OCI-LY1 (cell line): ENCODE measurements around the gene RRAGC.

Experiments
- H2AFZ ChIP-seq: fragments of 200-600 bp; sonication (generic), shearing (Covaris generic); 2 replicates; pipeline ENCODE4 v1.6.0; 2014; ENCODE audit warnings: antibody characterized with exemption, mild to moderate bottlenecking, low read length
- H3F3A ChIP-seq: fragments of 200-600 bp; sonication (generic), shearing (Covaris generic); 2 replicates; pipeline ENCODE4 v1.6.0; 2014; ENCODE audit warnings: mild to moderate bottlenecking, antibody characterized with exemption, low read length, moderate library complexity; ENCODE audit not compliant: insufficient read depth
- H3K27ac ChIP-seq: fragments of 200-600 bp; sonication (generic); 2 replicates; pipeline ENCODE4 v1.5.1; 2014; ENCODE audit warnings: low read length, mixed run types, mild to moderate bottlenecking, low read depth; ENCODE audit not compliant: poor library complexity, severe bottlenecking
- H3K27me3 ChIP-seq: fragments of 200-600 bp; sonication (generic); 2 replicates; pipeline ENCODE4 v1.6.0; 2014; ENCODE audit warnings: antibody characterized with exemption, mild to moderate bottlenecking, low read length, moderate library complexity; ENCODE audit not compliant: insufficient read depth
- H3K36me3 ChIP-seq: fragments of 200-600 bp; sonication (generic); 2 replicates; pipeline ENCODE4 v1.6.1; 2014; ENCODE audit warnings: mild to moderate bottlenecking, antibody characterized with exemption, low read length, moderate library complexity, mixed read lengths; ENCODE audit not compliant: insufficient read depth
- H3K4me1 ChIP-seq: fragments of 200-600 bp; sonication (generic); 2 replicates; pipeline ENCODE4 v1.5.1; 2014; ENCODE audit warnings: mild to moderate bottlenecking, low read length, moderate library complexity; ENCODE audit not compliant: insufficient read depth, severe bottlenecking
- H3K4me2 ChIP-seq: fragments of 200-600 bp; sonication (generic), shearing (Covaris generic); 2 replicates; pipeline ENCODE4 v1.6.1; 2014; ENCODE audit warnings: low read length
- H3K4me3 ChIP-seq: fragments of 200-600 bp; sonication (generic); 2 replicates; pipeline ENCODE4 v1.5.1; 2014; ENCODE audit warnings: low read length, low read depth, mild to moderate bottlenecking, mixed read lengths; ENCODE audit not compliant: poor library complexity, severe bottlenecking
- H3K79me2 ChIP-seq: fragments of 200-600 bp; shearing (Covaris generic); 2 replicates; pipeline ENCODE4 v1.6.1; 2016; ENCODE audit warnings: mixed run types, low read length, mixed read lengths; ENCODE audit not compliant: insufficient read depth
- H3K9ac ChIP-seq: fragments of 200-600 bp; sonication (generic), shearing (Covaris generic); 2 replicates; pipeline ENCODE4 v1.6.1; 2014; ENCODE audit warnings: mild to moderate bottlenecking, low read length, mixed read lengths
- H3K9me2 ChIP-seq: fragments of 200-600 bp; sonication (generic), shearing (Covaris generic); 2 replicates; pipeline ENCODE4 v1.6.1; 2014; ENCODE audit warnings: low read depth, mild to moderate bottlenecking, low read length, mixed read lengths
- H3K9me3 ChIP-seq: fragments of 200-600 bp; shearing (Covaris generic); 2 replicates; pipeline ENCODE4 v1.6.1; 2014; ENCODE audit warnings: low read length, mixed read lengths
- H4K20me1 ChIP-seq: fragments of 200-600 bp; sonication (generic), shearing (Covaris generic); 2 replicates; pipeline ENCODE4 v1.6.0; 2016; ENCODE audit warnings: mild to moderate bottlenecking, low read length; ENCODE audit not compliant: insufficient read depth
- EZH2 ChIP-seq: fragments of 200-600 bp; sonication (generic), shearing (Covaris generic); IDR thresholded peaks from 2 replicates; pipeline ENCODE4 v1.8.0; 2017; ENCODE audit warnings: borderline replicate concordance, mixed run types, mild to moderate bottlenecking, antibody characterized with exemption, low read length, moderate library complexity, mixed read lengths
- TF ChIP-seq, protein P1 (sequence below): fragments of 200-600 bp; sonication (generic), shearing (Covaris generic); IDR thresholded peaks from 2 replicates; pipeline ENCODE4 v1.5.1; 2017; ENCODE audit warnings: mild to moderate bottlenecking, antibody characterized with exemption, low read length, moderate library complexity, mixed read lengths

RRAGC gene

GRCh38 chr1:38860454-38860795 is 853 bp upstream of the RRAGC start:
- Histone ChIP-seq H4K20me1 (no peaks in the 10 kb centered on the region), H3K36me3 (peaks cover 29% of the 10 kb centered on the region; the same call in 1 of the 2 replicates), H3K79me2 (no peaks in the 10 kb centered on the region; the same call in 1 of the 2 replicates), H3K27ac (no peak overlapping the region), H2AFZ (no peak overlapping the region), H3K9me3 (no peaks in the 10 kb centered on the region), H3K9ac (peak overlapping the region; percentile 80), H3K9me2 (no peaks in the 10 kb centered on the region), H3K4me1 (peaks cover 28% of the 10 kb centered on the region), H3F3A (peaks cover 3% of the 10 kb centered on the region; the same call in 1 of the 2 replicates), H3K4me2 (peak overlapping the region; percentile 84), H3K4me3 (peak overlapping the region; percentile 76), H3K27me3 (no peaks in the 10 kb centered on the region)
- no peak for TF ChIP-seq EZH2
- TF ChIP-seq, protein P1, sequence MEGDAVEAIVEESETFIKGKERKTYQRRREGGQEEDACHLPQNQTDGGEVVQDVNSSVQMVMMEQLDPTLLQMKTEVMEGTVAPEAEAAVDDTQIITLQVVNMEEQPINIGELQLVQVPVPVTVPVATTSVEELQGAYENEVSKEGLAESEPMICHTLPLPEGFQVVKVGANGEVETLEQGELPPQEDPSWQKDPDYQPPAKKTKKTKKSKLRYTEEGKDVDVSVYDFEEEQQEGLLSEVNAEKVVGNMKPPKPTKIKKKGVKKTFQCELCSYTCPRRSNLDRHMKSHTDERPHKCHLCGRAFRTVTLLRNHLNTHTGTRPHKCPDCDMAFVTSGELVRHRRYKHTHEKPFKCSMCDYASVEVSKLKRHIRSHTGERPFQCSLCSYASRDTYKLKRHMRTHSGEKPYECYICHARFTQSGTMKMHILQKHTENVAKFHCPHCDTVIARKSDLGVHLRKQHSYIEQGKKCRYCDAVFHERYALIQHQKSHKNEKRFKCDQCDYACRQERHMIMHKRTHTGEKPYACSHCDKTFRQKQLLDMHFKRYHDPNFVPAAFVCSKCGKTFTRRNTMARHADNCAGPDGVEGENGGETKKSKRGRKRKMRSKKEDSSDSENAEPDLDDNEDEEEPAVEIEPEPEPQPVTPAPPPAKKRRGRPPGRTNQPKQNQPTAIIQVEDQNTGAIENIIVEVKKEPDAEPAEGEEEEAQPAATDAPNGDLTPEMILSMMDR, result no peak

DNA sequence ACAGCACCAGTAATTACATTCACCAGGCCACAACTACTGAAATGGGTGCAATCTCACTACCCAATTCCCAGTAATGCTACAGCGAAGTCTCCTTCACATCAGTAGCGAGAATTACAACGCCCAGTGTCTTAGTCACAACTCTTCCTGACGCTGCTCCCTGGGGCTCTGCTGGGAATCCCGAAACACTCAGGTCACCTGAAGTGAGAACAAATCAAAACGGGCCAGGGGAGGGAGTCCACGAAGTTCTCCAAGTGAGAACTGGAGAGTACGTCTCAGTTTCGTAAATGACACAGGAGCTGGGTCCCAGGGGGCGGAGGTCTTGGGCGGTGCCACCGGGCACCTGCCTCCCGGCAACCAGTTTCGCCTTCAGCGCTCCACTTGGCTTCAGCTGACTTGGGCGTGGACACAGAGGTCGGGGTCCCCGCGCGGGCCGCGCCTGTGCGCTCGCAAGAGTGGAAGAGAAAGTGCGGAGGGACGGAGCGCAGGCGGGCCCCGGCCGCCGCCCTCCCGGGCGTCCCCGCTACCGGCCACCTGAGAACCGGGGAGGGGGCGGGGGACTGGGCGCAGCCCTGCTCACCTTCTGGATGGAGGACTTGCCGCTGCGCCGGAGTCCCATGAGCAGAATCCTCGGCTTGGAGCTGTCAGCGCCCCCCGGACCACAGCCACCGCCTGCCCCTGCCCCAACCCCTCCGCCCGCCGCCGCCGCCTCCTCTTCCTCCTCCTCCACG is 575 bp downstream of the RRAGC start:
- Histone ChIP-seq H2AFZ (no peak overlapping the region; the same call in 1 of the 2 replicates), H3K27ac (no peak overlapping the region), H3K4me1 (peaks cover 28% of the 10 kb centered on the region), H3K9me2 (no peaks in the 10 kb centered on the region), H3F3A (peaks cover 3% of the 10 kb centered on the region; the same call in 1 of the 2 replicates), H3K27me3 (no peaks in the 10 kb centered on the region), H3K36me3 (peaks cover 27% of the 10 kb centered on the region; the same call in 1 of the 2 replicates), H3K4me3 (peak overlapping the region; percentile 76), H3K4me2 (peak overlapping the region; percentile 76), H3K9ac (peak overlapping the region; percentile 69), H3K9me3 (no peaks in the 10 kb centered on the region), H4K20me1 (no peaks in the 10 kb centered on the region), H3K79me2 (no peaks in the 10 kb centered on the region; the same call in 1 of the 2 replicates)
- no peak for TF ChIP-seq EZH2
- TF ChIP-seq, protein P1, result no peak

- Histone ChIP-seq H3K4me3 (no peak overlapping the region), H4K20me1 (no peaks in the 10 kb centered on the region), H3K9me2 (no peaks in the 10 kb centered on the region), H3K4me1 (peaks cover 18% of the 10 kb centered on the region), H3K4me2 (no peak overlapping the region), H3K27me3 (no peaks in the 10 kb centered on the region), H3K9me3 (no peaks in the 10 kb centered on the region), H2AFZ (no peak overlapping the region), H3K36me3 (peaks cover 34% of the 10 kb centered on the region; the same call in 1 of the 2 replicates), H3K27ac (no peak overlapping the region), H3K9ac (no peak overlapping the region), H3F3A (no peaks in the 10 kb centered on the region), H3K79me2 (no peaks in the 10 kb centered on the region)
- TF ChIP-seq EZH2, result no peak
- TF ChIP-seq, protein P1, result no peak
These were observed 6.8 kb downstream of the RRAGC start for GRCh38 chr1:38852780-38853179.
